Activated naive CD4-positive, alpha-beta T cell treated with Interleukin-2 at 50 U/mL for 16 hours (primary cell): Measurements from ENCODE around the gene KCTD5.

Experiments used
- DNase-seq: peaks from one replicate; pipeline ENCODE4 v3.0.0-alpha.2; 2020

Gene KCTD5

DNA sequence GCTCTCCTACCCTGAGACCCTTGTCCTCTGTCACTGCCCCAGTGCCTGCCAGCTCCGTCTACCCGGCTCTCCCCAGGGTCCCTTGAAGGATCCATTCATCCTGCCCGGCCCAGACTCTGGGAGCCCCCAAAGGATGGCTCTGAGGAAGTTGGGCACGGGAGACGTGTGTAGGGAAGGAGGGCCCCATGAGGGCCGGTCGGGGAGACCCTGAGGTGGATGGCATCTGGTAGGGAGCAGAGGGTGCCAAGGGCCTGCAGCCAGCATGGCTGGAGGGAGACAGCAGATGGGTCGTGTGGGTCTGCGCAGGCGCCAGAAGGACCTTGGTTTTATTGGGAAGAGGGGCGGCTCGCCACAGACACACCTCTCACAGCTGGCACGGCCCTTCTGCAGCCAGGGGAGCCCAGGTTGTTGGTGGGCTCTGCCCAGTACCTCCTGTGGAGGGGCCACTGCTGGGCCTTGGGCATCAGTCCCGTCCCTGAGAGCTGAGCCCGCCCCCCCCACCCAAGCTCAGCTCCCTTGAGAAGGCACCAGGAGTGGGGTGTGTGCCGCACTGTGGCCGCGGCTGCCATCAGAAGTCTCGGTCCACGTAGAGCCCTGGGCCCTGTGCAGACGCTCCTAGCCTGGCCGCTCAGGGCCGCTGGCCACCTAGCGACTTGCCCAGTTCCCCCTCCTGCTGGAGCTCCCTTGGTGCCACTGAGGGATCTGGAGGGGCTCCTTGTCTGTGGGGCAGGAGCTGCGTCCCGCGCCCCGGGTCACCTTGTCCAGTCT lies 16.0 kb downstream of the KCTD5 start:
- no peak for DNase-seq

DNA sequence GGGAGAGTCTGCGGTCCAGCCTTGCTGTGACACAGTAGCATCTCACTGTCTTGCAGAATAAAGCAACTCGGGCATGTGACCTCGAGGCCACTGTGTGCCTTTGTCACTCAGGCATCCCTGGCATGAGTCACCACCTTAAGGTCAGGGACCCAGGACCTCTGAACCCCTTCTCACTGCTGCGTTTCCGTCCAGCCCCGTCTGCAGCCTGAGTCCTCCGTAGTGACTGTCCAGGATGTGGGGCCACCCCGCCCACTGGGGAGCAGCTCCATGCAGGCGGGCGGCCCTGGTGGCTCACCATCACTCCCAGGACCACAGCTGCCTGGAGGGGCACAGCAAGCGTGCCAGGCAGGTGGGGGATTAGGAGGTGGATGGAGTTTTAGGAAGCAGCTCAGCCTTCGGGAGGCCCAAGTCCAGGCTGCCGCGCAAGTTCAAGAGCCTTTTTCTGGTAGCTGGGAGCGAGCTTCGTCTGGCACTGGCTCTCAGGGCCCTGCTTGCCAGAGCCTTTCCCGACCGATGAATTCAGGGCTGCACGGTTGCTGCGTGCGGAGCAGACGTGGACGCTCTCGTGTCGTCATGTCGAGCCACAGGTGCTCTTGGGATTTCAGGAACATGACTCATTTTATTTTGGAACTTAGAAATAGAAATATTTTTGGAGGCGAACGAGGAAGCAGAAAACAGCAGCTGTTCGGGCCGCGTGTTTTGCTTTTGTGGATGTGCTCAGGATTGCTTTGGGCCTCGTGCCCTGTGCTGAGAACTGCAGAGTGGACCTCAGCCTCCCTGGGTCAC lies 16.8 kb downstream of the KCTD5 start:
- no peak for DNase-seq

DNA sequence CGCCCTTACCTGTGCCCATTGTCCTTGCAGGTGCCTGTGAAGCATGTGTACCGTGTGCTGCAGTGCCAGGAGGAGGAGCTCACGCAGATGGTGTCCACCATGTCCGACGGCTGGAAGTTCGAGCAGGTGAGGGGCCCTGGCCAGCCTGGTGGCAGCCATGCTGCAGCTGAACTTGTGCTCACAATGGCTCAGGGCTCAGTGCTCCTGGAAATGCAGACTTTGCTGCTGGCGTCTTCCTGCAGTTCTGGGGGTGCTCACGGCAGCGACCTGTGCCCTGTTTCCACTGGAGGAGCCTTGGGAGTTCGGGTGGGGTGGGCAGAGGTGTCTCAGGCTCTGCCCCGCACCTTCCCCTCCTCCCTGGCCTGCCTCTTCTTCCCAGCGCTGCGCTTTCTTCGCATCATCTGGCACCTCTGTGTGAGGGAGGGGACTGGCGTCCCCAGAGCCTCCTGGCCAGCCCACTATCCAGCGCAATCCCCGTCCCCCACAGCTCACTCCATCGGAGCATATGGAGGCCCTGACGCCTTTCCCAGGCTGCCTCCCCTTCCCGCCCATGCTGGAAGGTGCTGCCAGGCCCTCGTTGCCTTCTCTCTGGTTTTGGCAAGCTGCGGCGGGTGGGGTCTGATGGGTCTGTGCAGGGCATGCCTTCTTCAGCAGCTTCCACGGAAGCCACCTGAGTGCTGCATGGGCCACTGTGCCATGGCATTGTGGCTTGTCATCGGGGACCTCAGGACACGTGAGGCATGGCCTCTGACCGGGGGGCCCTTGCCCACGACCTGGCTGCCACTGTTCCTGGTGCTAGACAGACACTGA lies 17.7 kb downstream of the KCTD5 start:
- DNase-seq = no peak

DNA sequence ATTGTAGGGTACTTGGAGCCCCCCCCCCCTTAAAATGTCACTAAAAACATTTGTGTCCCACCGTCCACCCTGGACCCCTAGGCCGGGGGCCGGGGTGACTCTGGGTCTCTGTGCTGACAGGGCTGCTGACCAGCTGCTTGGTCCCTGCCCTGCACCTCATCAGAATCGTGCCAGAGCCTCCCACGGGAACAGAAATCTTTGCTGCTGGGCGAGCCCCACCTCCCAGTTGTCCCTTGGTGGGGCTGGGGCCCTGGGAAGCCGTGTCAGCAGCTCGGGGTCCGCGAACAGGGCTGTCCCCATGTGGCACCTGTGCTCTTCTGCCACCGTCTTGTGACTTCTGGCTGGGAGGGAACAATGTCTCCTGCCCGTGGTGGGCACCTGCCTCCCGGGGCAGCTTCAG lies 18.5 kb downstream of the KCTD5 start:
- no peak for DNase-seq

DNA sequence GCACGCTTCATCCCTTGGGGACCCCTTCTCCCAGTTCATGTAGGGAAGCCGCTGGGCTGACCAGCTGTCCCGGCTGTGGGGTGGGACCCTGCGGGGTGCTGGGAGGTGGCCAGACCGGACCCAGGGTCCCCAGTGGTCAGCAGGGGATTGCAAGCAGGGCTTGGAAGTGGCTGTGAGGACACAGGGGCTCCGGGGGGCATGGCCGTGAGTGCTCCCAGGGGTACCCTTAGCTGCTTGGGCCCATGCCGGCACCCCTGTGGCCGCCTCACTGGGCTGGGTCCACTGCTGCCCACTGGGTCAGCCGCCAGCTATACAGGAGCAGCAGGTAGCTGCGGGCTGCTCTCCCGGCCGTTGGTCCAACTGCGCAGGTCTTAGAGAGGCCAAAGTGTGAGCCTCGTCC lies 18.9 kb downstream of the KCTD5 start:
- no peak for DNase-seq

DNA sequence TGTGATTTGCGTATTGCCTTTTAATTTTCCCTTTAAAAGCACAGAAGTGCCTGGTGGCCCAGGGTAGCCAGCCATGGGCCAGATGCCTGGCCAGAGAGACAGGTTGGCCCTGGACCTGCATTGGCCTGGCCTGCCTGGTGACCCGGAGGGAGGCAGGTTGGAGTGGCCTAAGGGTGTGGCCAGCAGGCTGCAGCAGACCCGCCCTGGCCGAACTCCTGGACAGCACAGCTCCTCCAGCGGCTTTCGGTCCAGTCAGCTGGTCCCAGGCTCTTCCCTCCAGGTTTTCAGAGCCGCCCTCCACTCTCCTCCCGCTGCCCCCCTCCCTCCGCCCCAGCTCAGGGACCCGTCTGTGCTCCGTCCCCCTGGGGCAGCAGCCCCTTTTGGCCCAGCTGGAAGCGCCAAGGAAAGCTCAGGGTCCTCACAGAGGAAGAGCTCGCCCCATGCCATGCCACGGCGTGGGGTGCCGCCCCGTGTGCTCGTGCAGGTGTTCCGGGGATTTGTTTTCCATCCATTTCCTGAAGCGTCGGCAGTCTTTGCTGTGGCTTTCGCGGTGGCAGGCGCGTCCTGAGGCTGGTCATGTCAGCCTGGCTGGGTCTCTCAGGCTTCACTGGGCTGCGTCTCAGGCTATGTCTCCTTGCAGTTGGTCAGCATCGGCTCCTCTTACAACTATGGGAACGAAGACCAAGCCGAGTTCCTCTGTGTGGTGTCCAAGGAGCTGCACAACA lies 19.6 kb downstream of the KCTD5 start:
- no peak for DNase-seq

DNA sequence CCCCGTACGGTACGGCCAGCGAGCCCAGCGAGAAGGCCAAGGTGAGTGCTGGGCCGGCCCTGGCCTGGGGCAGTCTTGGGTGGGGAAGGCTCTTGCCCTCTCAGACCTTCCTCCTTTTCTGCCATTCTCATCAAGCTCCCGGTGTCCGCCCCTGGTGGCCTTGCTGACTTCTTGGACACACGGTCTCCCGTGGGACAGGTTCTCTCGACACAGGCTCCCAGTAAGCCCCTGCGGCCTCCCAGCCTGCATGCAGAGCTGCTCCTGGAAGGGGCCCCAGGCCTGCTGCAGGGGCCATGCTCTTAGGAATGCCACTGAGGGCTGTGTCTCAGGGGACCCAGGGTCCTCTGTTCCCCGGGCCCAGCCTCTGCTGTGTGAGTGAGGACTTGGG lies 20.1 kb downstream of the KCTD5 start:
- DNase-seq = no peak

DNA sequence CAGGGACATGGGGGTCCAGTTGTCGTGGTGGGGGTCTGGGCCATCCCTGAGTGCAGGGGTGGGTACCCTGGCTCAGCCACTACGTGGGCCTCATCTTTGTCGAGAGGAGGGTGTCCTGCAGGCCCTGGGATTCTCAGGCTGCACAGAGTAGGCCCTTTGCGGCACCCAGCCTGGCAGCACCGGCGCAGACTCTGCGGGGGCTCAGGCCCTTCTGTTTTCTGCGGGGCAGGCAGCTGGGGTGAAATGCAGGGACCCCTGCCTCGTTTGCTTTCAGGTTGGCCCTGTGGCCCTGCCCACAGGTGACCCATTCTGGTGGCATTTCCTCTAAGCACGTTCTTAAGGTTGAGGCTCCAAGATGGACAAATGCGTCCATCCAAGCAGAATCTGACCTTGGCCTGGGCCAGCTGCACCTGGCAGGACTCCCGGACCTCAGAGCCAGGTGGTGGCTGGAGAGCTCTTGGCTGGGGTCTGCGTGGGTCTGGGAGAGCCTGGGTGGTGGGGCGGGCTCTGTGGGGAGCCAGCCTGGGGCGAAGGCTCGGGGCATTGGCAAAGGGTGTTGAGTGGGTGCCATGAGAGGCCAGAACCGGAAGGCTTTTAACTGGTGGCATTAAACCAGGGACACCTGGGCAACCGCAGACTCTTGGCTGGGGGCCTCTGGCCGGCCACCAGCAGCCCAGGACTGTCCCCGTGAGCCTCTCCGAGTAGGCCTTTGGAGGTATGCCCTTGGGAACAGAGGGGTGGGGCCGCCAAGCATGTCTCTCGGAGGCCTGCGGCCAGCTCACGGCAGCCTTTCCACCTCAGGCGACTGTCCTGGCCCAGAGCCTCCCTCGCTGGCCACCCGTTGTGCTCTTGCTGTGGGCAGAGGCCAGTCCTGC lies 20.8 kb downstream of the KCTD5 start:
- DNase-seq = no peak

DNA sequence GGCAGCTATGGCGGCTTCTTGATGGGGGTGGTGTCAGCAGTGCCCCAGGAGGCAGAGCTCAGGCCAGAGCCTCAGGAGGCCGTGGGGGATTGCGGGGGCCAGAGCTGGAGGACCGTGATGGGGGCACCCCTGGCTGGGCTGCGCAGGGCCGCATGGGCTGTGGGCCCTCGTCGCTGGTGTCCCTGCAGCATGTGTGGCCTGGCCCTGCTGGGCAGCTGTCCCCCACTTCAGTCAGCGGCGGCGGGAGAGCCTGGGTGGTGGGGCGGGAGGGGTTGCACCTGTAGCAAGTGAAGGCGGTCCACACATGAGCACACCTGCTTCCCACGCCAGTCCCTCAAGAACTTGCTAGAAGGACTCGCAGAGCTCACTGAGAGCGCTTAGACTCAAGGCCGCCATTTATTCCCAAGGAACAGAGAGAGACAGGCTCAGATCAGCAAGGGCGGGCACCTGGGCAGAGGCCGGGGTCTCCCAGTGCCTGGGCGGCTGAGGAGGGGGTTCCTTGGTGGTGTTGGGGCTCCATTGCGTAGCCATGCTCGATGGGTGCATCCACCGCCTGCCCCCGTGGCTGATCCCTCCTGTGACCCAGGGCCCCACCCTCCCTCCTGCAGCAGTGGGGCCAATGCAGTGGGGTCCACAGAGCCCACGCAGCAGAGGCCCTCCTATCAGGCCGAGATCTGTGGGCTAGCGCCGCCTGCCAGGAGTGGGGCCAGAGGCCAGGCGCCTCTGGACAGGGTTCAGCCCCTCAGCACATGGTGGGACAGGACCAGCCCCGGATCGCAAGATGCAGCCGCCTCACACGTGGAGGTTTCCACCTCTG lies 22.1 kb downstream of the KCTD5 start:
- DNase-seq = no peak

DNA sequence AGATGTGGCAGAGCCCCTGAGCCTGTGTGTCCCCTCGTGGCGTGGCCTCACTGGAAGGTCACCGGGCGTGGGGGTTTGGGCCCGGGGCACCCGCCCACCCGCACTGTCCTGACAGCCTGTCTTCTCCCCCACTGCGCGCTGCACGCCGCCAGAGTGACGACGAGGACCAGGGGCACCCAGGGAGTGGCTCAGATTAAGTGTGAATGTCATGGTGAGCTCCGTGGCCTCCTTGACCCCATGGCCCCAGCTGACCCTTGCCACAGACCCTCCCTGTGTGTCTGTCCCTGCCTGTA lies 22.6 kb downstream of the KCTD5 start:
- no peak for DNase-seq

DNA sequence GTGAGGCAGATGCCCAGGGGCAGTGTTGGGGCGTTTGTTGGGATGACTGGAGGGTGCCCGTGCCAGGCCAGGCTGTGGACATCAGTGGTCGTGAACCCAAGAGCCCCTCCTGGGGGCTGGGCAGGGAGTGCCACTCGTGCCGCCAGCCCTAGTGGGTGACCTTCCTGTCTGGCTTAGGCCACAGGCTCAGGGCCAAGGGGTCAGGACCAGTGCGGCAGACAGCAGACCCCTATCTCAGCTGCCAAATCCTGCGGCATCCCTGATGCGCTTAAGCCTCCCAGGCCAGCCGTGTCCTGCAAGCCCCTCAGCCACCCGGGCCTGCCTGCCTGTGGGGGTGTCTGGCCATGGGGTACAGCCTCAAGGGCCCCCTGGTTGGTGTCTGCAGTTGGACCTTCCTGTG lies 23.0 kb downstream of the KCTD5 start:
- no peak for DNase-seq

DNA sequence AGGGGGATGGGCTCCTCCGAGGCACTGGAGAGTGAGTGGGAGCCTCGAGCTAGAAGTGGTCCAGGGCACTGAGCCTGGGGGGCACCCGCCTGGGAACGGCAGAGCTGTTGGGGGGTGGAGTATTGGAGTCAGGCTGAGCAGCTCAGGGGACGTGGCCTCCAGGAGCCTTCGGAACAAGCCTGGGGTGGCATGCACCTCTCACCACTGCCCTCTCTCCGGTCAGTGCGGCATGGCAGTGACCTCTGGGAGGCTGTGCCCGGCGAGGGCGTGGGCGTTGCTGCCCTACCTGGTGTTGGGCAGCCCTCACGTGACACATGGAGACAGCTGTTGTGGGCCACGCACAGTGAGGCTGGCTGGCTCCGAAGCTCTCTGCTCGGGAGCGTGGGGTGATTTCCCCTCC lies 23.8 kb downstream of the KCTD5 start:
- no peak for DNase-seq

DNA sequence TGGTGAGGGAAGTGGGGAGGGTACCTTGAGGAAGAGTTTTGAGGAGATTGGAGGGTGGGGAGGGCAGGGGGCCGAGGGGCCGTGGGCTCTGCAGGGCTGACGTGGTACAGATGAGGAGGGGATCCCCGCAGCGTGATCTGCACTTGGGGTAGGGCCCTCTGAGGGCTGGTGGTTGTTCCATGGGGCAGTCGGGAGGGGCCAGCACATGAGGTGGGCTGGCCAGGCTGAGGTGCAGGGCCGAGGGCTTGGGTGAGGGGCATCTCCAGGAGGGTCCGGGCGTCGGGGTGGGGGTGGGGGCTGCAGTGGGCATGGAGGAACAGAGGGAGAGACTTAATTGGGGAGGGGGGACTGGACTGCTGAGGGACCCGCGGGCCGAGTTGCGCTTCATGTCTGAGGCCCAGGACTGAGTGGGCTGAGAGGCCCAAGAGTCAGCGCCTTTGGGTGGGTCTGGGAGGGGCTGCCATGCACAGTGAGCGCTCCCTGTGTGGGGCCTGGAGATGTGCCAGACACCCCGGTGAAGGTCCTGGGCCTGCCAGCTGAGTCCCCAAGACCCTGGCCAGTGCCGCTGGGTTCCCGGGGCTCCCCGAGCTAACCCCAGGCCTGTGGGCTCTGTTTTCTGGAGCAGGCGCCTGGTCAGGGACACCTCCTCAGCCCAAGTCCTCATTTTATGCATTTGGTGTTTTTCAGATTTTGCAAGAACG lies 24.4 kb downstream of the KCTD5 start:
- no peak for DNase-seq

DNA sequence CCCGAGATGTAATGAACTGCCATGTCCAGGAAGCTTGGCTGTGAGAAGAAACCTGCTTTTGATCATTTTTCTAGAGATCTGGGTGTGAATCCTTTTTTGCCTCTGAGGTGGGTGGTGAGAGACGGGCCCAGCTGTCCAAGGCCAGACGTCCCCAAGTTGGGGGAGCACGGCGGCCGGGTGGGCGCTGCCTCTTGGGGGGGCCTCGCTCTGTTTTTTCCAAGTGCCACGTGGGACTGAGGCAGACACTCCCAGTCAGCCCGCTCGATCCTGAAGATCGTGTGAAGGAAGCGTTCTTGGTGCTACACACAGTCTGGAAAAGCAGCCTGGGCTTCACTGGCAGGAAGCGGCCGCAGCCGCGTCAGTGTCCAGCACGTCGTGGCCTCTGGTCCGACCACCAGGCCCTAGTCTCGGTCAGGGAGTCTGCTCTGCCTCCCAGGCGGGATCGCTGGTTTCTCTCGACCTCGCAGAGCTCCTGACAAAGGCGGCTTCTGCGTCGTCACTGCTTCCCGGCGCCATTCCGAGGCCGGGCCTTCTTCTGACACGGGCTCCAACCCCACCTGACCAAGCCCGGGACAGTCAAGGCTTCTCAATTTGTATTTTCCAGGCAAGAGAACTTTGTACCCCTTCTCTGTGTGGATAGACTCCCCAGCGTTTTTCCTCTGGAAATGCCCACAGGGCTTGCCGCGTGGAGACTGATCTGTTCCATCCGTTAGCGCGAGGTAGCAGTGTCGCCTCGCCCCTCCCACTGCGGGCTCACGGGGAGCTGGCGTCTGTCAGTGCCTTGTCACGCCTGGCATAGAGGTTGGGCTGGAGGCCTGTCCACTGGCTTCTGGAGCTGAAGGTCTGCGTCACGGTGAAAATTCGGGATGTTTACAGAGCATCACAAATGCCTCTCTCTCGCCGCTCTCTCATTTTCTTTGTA lies 25.3 kb downstream of the KCTD5 start:
- DNase-seq = no peak

DNA sequence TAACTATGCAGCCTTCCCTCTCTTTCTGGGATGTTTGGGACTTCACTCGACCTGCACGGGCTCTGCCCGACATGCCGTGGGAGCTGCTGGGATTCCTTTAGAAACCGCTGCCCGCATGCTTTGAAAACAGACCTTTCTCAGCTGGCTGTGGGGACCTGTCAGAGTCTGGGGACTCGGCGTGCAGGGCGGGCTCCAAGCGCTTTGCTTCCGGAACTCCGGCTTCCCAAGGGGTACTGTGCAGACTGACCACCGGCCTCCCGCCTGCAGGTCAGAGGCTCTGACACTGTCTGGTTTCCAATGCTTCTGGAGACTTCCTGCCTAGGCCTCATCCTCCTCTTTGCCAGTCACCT lies 25.9 kb downstream of the KCTD5 start:
- no peak for DNase-seq

DNA sequence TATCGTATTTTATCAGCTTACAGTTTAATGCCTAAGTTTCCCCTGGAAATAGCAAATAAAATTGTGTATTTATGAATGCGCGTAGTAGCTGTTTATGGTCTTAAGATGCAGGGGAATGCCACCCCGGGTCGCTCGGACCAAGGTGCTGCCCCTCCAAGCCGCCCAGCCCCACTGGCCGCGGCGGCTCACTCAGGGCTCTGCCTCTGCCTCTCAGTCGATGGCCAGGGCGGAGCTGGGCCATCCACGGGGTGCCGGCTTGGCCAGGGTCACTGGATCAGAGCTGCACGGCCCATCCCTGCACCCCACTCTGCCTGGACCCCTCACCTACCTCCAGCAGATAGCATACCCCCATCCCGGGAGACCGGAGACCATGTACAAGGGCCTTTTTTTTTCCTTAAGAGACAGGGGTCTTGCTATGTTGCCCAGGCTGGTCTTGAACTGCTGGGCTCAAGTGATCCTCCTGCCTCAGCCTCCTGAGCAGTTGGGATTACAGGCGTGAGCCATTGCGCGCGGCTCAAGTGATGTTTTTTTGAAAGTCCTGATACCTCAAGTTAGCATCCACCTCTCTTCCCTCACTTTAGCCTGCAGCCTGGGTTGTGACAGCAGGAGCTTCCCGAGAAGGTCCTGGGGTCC lies 26.7 kb downstream of the KCTD5 start:
- no peak for DNase-seq

DNA sequence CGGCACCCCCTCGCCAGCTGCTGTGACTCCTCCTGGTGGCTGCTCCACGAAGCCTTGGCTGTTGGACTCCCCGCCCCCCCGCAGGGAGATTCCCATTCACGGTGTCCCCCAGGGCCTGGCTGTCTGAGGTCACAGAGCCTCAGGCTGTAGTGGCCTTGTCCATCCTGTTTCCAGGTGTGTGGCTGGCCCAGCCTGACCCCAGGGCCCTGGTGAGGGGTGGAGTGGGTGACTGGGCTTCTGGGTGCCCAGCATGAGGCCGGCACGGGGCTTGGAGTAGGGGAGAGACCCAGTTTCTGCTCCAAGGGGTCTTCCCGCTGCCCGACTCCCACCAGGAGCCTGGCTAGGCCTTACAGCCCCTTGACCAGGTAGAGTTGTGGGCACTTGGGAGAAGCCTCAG lies 27.3 kb downstream of the KCTD5 start:
- no peak for DNase-seq

DNA sequence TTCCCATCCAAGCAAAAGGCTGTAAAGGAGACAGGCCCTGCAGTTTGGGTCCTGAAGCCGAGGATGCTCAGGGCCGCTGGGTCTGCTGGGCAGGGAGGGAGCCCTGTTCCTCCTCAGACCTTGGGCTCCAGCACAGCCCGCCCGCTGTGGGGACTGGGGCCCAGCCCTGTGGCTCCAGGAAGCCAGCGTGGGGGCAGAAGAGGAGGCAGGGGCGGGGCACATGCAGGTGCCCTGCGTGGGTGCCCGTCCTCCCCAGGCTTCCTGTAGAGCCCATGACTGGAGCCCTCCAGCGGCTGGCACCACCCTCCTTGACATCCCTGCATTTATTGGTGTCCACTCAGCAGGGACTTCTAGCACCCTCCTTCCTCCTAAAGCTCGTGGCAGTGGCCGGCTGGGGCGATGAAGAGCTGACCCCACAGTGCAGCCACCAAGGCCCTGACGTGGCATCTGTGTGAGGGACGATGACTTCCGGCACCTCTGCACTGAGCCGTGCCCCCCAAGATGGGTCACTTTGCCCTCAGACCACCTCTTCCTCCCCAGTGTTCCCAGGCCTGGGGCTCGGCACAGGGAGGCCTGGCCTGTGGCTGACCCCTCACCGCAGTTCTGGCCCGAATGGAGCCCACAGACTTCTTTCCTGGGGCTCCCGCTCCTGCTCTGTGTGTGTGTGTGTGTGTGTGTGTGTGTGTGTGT lies 27.8 kb downstream of the KCTD5 start:
- DNase-seq = no peak
